ENCODE results near the gene EPB41L2. TPM values are rescaled to one million over a fixed set of nuclear protein-coding genes. Genes with fewer than 3 reads are reported as not detected.

The EPB41L2 gene
- total RNA-seq, 4 donors from 2014 or later = 11.6 to 24.0 (median 14.6) TPM

- TF ChIP-seq POLR2A (IDR thresholded peaks at IDR 0.05) = no peak
- TF ChIP-seq, protein P1, sequence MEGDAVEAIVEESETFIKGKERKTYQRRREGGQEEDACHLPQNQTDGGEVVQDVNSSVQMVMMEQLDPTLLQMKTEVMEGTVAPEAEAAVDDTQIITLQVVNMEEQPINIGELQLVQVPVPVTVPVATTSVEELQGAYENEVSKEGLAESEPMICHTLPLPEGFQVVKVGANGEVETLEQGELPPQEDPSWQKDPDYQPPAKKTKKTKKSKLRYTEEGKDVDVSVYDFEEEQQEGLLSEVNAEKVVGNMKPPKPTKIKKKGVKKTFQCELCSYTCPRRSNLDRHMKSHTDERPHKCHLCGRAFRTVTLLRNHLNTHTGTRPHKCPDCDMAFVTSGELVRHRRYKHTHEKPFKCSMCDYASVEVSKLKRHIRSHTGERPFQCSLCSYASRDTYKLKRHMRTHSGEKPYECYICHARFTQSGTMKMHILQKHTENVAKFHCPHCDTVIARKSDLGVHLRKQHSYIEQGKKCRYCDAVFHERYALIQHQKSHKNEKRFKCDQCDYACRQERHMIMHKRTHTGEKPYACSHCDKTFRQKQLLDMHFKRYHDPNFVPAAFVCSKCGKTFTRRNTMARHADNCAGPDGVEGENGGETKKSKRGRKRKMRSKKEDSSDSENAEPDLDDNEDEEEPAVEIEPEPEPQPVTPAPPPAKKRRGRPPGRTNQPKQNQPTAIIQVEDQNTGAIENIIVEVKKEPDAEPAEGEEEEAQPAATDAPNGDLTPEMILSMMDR (IDR thresholded peaks at IDR 0.05 in 4 of 5, conservative IDR thresholded peaks at IDR 0.05 in 1 of 5) = no peak
- H3K9me3 ChIP-seq = no peaks in the 10 kb centered on the region
- ATAC-seq (no peak), DNase-seq (no peak)
- H3K36me3 ChIP-seq = no peaks in the 10 kb centered on the region
- no peaks in the 10 kb centered on the region for H3K27me3 ChIP-seq
- peaks cover 0 to 16% of the 10 kb centered on the region in 2 donors for H3K4me1 ChIP-seq
- intact Hi-C loops (cut with DNase I; ENCODE audit: low total_unique reads) (no loop called here), in situ Hi-C loops (cut with MboI; ENCODE audit: low sequenced_read_pairs in 4 of 4) (no loop called here)
- no peak overlapping the region for H3K4me3 ChIP-seq
- H3K27ac ChIP-seq = no peak overlapping the region
Measured at GRCh38 chr6:130982941-130983456, 80.0 kb downstream of the EPB41L2 start.

GRCh38 chr6:130982135-130982534 lies 80.9 kb downstream of the EPB41L2 start:
- Histone ChIP-seq H3K27ac (no peak overlapping the region), H3K9me3 (no peaks in the 10 kb centered on the region), H3K27me3 (no peaks in the 10 kb centered on the region), H3K4me1 (peaks cover 2 to 20% of the 10 kb centered on the region in 2 donors), H3K36me3 (no peaks in the 10 kb centered on the region), H3K4me3 (no peak overlapping the region)
- no peak for TF ChIP-seq POLR2A (IDR thresholded peaks at IDR 0.05)
- TF ChIP-seq, protein P1 (IDR thresholded peaks at IDR 0.05 in 4 of 5, conservative IDR thresholded peaks at IDR 0.05 in 1 of 5) = no peak
- intact Hi-C loops (cut with DNase I; ENCODE audit: low total_unique reads) (no loop called here), in situ Hi-C loops (cut with MboI; ENCODE audit: low sequenced_read_pairs in 4 of 4) (no loop called here)
- ATAC-seq (no peak), DNase-seq (no peak)

DNA sequence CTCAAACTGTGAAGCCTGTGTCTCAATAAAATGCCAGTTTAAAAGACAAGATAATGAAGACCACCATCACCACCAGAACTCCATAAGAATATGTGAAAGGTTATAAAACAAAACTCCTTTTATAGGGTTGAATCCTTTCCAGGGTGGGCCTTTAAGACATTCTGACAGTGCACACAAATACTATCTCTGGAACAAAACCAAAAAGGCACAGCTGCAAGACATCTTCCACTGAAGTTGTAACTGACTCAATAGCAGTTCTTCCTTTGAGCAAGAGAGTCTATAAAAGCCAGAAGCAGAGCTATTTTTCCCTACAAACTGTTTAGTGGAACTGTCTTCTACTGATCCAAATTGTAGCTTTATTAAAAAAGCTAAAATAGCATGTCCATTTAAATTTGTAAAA lies 81.6 kb downstream of the EPB41L2 start:
- peak overlapping the region in 1 of 4 donors; percentile 15 for H3K27ac ChIP-seq

GRCh38 chr6:130980310-130981032 lies 82.6 kb downstream of the EPB41L2 start:
- intact Hi-C loops (cut with DNase I; ENCODE audit: low total_unique reads) = no loop called here
- no peak overlapping the region for H3K4me3 ChIP-seq
- no peak for TF ChIP-seq POLR2A (IDR thresholded peaks at IDR 0.05)
- TF ChIP-seq, protein P1 (IDR thresholded peaks at IDR 0.05 in 4 of 5, conservative IDR thresholded peaks at IDR 0.05 in 1 of 5) = no peak
- H3K4me1 ChIP-seq = peaks cover 2 to 20% of the 10 kb centered on the region in 2 donors
- H3K27ac ChIP-seq = peak overlapping the region in 2 of 4 donors; percentile 21 to 31
- ATAC-seq (no peak), DNase-seq (no peak)
- no peaks in the 10 kb centered on the region for H3K27me3 ChIP-seq
- no peaks in the 10 kb centered on the region for H3K9me3 ChIP-seq
- in situ Hi-C loops (cut with MboI; ENCODE audit: low sequenced_read_pairs in 4 of 4) = no loop called here
- H3K36me3 ChIP-seq = no peaks in the 10 kb centered on the region

More for the DNA sequence above, 81.6 kb downstream of the EPB41L2 start:
- Histone ChIP-seq H3K4me1 (peaks cover 2 to 20% of the 10 kb centered on the region in 2 donors), H3K4me3 (no peak overlapping the region), H3K36me3 (no peaks in the 10 kb centered on the region), H3K9me3 (no peaks in the 10 kb centered on the region), H3K27me3 (no peaks in the 10 kb centered on the region)
- intact Hi-C loops (cut with DNase I; ENCODE audit: low total_unique reads) = no loop called here
- no peak for TF ChIP-seq POLR2A (IDR thresholded peaks at IDR 0.05)
- TF ChIP-seq, protein P1 (IDR thresholded peaks at IDR 0.05 in 4 of 5, conservative IDR thresholded peaks at IDR 0.05 in 1 of 5) = no peak
- DNase-seq (no peak), ATAC-seq (no peak)
- in situ Hi-C loops (cut with MboI; ENCODE audit: low sequenced_read_pairs in 4 of 4) = no loop called here
